ENCODE results near the gene TGM3. TPM values are rescaled to one million over a fixed set of nuclear protein-coding genes. Genes with fewer than 3 reads are reported as not detected.

TGM3 gene
- total RNA-seq, 2 donors from 2014 or later: 0.23 to 1.8 TPM

GRCh38 chr20:2290486-2290885 lies 5.3 kb upstream of the TGM3 start:
- Histone ChIP-seq H3K27me3 (replicated peaks; ENCODE audit: insufficient read depth) (no peaks in the 10 kb centered on the region), H3K4me1 (replicated peaks) (no peaks in the 10 kb centered on the region), H3K36me3 (no peaks in the 10 kb centered on the region), H3K4me3 (no peak overlapping the region), H3K9me3 (no peaks in the 10 kb centered on the region), H3K27ac (no peak overlapping the region)
- WGBS: 91% methylated on average over 5 of the region's 5 CpGs
- intact Hi-C loops (cut with DNase I): no loop called here
- no peak for DNase-seq (ENCODE audit: low spot score)
- TF ChIP-seq POLR2AphosphoS5 (IDR thresholded peaks at IDR 0.05) (no peak), POLR2A (IDR thresholded peaks at IDR 0.05) (no peak)
- TF ChIP-seq, protein P1, sequence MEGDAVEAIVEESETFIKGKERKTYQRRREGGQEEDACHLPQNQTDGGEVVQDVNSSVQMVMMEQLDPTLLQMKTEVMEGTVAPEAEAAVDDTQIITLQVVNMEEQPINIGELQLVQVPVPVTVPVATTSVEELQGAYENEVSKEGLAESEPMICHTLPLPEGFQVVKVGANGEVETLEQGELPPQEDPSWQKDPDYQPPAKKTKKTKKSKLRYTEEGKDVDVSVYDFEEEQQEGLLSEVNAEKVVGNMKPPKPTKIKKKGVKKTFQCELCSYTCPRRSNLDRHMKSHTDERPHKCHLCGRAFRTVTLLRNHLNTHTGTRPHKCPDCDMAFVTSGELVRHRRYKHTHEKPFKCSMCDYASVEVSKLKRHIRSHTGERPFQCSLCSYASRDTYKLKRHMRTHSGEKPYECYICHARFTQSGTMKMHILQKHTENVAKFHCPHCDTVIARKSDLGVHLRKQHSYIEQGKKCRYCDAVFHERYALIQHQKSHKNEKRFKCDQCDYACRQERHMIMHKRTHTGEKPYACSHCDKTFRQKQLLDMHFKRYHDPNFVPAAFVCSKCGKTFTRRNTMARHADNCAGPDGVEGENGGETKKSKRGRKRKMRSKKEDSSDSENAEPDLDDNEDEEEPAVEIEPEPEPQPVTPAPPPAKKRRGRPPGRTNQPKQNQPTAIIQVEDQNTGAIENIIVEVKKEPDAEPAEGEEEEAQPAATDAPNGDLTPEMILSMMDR (IDR thresholded peaks at IDR 0.05): no peak

DNA sequence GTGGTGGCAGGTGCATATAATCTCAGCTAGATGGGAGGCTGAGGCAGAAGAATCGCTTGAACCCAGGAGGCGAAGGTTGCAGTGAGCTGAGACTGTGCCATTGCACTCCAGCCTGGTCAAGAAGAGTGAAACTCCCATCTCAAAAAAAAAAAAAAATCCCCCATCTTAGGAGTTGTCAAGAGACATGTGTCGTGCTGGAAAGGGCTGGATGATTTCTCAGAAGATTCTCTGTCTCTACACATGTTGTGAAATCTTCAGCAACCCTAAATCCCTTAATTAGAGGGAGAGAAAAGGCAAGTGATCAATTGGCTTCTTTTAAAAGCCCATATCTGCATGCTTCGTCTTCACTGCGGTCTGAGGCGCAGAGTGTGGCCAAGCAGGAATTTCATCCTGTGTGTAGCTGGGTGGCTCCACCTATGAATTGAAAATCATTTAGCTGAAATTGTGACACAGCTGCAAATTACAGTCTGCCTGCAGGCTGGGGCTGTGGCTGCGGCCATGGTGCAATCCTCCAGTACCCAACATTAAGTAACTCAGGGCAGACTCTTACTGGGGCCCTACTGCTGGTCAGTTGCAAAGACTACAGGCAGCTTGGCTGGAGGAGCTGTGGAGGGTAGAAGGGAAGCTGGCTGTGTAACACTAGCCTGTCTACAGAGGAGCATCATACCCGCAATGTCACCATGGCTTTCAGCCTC lies 3.2 kb upstream of the TGM3 start:
- Histone ChIP-seq H3K9me3 (no peaks in the 10 kb centered on the region), H3K27ac (no peak overlapping the region), H3K36me3 (no peaks in the 10 kb centered on the region), H3K4me1 (replicated peaks) (no peaks in the 10 kb centered on the region), H3K4me3 (no peak overlapping the region), H3K27me3 (replicated peaks; ENCODE audit: insufficient read depth) (no peaks in the 10 kb centered on the region)
- intact Hi-C loops (cut with DNase I): no loop called here
- TF ChIP-seq POLR2A (IDR thresholded peaks at IDR 0.05) (no peak), POLR2AphosphoS5 (IDR thresholded peaks at IDR 0.05) (no peak)
- TF ChIP-seq, protein P1 (IDR thresholded peaks at IDR 0.05): no peak
- DNase-seq (ENCODE audit: low spot score): no peak
- 90% methylated on average over 8 of the region's 8 CpGs for WGBS

GRCh38 chr20:2293486-2293885 lies 2.3 kb upstream of the TGM3 start:
- Histone ChIP-seq H3K27ac (no peak overlapping the region), H3K4me3 (no peak overlapping the region), H3K9me3 (no peaks in the 10 kb centered on the region), H3K27me3 (replicated peaks; ENCODE audit: insufficient read depth) (no peaks in the 10 kb centered on the region), H3K4me1 (replicated peaks) (no peaks in the 10 kb centered on the region), H3K36me3 (no peaks in the 10 kb centered on the region)
- 93% methylated on average over 11 of the region's 11 CpGs for WGBS
- TF ChIP-seq POLR2A (IDR thresholded peaks at IDR 0.05) (no peak), POLR2AphosphoS5 (IDR thresholded peaks at IDR 0.05) (no peak)
- TF ChIP-seq, protein P1 (IDR thresholded peaks at IDR 0.05): no peak
- intact Hi-C loops (cut with DNase I): no loop called here
- DNase-seq (ENCODE audit: low spot score): no peak

GRCh38 chr20:2293971-2294370 lies 1.8 kb upstream of the TGM3 start:
- H3K4me1 ChIP-seq (replicated peaks): no peaks in the 10 kb centered on the region
- H3K9me3 ChIP-seq: no peaks in the 10 kb centered on the region
- H3K36me3 ChIP-seq: no peaks in the 10 kb centered on the region
- TF ChIP-seq POLR2A (IDR thresholded peaks at IDR 0.05): no peak
- TF ChIP-seq POLR2AphosphoS5 (IDR thresholded peaks at IDR 0.05): no peak
- TF ChIP-seq, protein P1 (IDR thresholded peaks at IDR 0.05): no peak
- WGBS: 82% methylated on average over 4 of the region's 4 CpGs
- DNase-seq (ENCODE audit: low spot score): no peak
- no peak overlapping the region for H3K4me3 ChIP-seq
- intact Hi-C loops (cut with DNase I): no loop called here
- no peaks in the 10 kb centered on the region for H3K27me3 ChIP-seq (replicated peaks; ENCODE audit: insufficient read depth)
- H3K27ac ChIP-seq: no peak overlapping the region

- no peaks in the 10 kb centered on the region for H3K4me1 ChIP-seq (replicated peaks)
- intact Hi-C loops (cut with DNase I): no loop called here
- TF ChIP-seq, protein P1 (IDR thresholded peaks at IDR 0.05): no peak
- TF ChIP-seq POLR2A (IDR thresholded peaks at IDR 0.05): no peak
- no peak for TF ChIP-seq POLR2AphosphoS5 (IDR thresholded peaks at IDR 0.05)
- WGBS: 83% methylated on average over 7 of the region's 7 CpGs
- no peaks in the 10 kb centered on the region for H3K36me3 ChIP-seq
- H3K27ac ChIP-seq: no peak overlapping the region
- no peaks in the 10 kb centered on the region for H3K9me3 ChIP-seq
- no peak for DNase-seq (ENCODE audit: low spot score)
- H3K27me3 ChIP-seq (replicated peaks; ENCODE audit: insufficient read depth): no peaks in the 10 kb centered on the region
- no peak overlapping the region for H3K4me3 ChIP-seq
Measured at GRCh38 chr20:2295286-2295685, 515 bp upstream of the TGM3 start.
